Measurements from ENCODE around the gene ELL2. TPM values are rescaled to one million over a fixed set of nuclear protein-coding genes. Genes with fewer than 3 reads are reported as not detected.

Gene ELL2
- total and polyA plus RNA-seq, 2 donors (not counting 1 experiment from before 2014, with no cell fraction given) = 7.2 to 27.0 TPM

DNA sequence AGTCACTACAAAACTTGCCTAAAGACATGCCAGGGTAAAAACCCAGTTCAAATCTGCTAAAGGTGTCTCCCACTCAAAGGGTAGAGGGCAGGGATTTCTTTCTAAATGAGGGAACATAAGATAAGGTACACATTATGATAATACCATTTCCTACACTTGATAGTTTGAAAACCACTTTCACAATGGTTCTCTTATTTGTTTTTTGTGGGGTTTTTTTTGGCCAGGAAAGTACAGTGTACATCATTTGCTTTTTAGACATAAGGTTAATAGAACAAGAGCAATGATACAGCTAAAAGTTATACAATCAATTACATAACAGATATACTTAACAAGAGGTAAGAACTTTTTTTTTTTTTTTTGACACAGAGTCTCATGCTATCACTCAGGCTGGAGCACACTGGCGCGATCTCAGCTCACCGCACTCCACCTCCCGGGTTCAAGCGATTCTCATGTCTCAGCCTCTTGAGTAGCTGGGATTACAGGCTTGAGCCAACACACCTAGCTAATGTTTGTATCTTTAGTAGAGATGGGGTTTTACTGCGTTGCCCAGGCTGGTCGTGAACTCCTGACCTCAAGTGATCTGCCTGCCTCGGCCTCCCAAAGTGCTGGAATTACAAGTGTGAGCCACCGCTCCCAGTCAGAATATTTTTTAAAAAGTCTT, 90.4 kb downstream of the ELL2 start:
- Mint-ChIP-seq H3K4me3 (no peak overlapping the region), H3K27ac (peak overlapping the region; percentile 89), H3K9me3 (ENCODE audit: insufficient read depth) (no peaks in the 10 kb centered on the region), H3K4me1 (peaks cover 30% of the 10 kb centered on the region), H3K27me3 (no peaks in the 10 kb centered on the region)
- no peak for ATAC-seq (ENCODE audit: low read depth)
- TF ChIP-seq, protein P1, sequence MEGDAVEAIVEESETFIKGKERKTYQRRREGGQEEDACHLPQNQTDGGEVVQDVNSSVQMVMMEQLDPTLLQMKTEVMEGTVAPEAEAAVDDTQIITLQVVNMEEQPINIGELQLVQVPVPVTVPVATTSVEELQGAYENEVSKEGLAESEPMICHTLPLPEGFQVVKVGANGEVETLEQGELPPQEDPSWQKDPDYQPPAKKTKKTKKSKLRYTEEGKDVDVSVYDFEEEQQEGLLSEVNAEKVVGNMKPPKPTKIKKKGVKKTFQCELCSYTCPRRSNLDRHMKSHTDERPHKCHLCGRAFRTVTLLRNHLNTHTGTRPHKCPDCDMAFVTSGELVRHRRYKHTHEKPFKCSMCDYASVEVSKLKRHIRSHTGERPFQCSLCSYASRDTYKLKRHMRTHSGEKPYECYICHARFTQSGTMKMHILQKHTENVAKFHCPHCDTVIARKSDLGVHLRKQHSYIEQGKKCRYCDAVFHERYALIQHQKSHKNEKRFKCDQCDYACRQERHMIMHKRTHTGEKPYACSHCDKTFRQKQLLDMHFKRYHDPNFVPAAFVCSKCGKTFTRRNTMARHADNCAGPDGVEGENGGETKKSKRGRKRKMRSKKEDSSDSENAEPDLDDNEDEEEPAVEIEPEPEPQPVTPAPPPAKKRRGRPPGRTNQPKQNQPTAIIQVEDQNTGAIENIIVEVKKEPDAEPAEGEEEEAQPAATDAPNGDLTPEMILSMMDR (IDR thresholded peaks at IDR 0.05) = no peak
- no peak for TF ChIP-seq EZH2 (IDR thresholded peaks at IDR 0.05; ENCODE audit: borderline replicate concordance, insufficient read depth, low read depth, low read length, poor library complexity, severe bottlenecking)
- peaks cover 0 to 5% (median 0%) of the 10 kb centered on the region in 3 donors for H3K9me3 ChIP-seq (ENCODE audit: control extremely low read depth in 1 of 3, control insufficient read depth in 2 of 3, insufficient read depth in 1 of 3, low read length in 2 of 3)
- H3K4me1 ChIP-seq (ENCODE audit: control insufficient read depth in 2 of 2, insufficient read depth in 2 of 2, low read length in 2 of 2) = peaks cover 25 to 26% of the 10 kb centered on the region in 2 donors
- intact Hi-C loops (cut with micrococcal nuclease) = no loop called here
- DNase-seq = no peak
- peak overlapping the region in 1 of 2 donors; percentile 78 for H3K27ac ChIP-seq (ENCODE audit: low read length in 2 of 2)
- ChIA-PET CTCF (interaction anchor here (0.5 to 2.0 kb wide), 8 partner anchors 9 to 1107 kb away, joined by 3 to 8 read pairs (median 4); no protein-coding TSS in a partner anchor), POLR2A (no interaction called here)
- no peaks in the 10 kb centered on the region for H4K20me1 ChIP-seq (ENCODE audit: control insufficient read depth, insufficient read depth, low read length, poor library complexity, severe bottlenecking)
- peak overlapping the region; percentile 44 for H2AFZ ChIP-seq (ENCODE audit: insufficient read depth, low read depth, low read length, poor library complexity, severe bottlenecking)
- no peaks in the 10 kb centered on the region for H3K27me3 ChIP-seq (replicated peaks in 1 of 4; ENCODE audit: control extremely low read depth in 1 of 4, control insufficient read depth in 3 of 4, insufficient read depth in 4 of 4, low read length in 3 of 4)
- no peak overlapping the region for H3K9ac ChIP-seq (ENCODE audit: low read length)
- WGBS (ENCODE audit: insufficient coverage) = 100% methylated on average over 4 of the region's 9 CpGs
- peak overlapping the region; percentile 62 for H3K4me2 ChIP-seq (replicated peaks; ENCODE audit: low read depth, low read length, poor library complexity, severe bottlenecking)
- no peaks in the 10 kb centered on the region for H3K36me3 ChIP-seq (replicated peaks in 1 of 2; ENCODE audit: control extremely low read depth in 1 of 2, control insufficient read depth in 1 of 2, extremely low read depth in 1 of 2, insufficient read depth in 2 of 2, low read length in 1 of 2)
- no peak overlapping the region for H3K4me3 ChIP-seq (ENCODE audit: control extremely low read depth in 1 of 5, extremely low read depth in 1 of 5, insufficient read depth in 1 of 5, low read depth in 2 of 5, low read length in 4 of 5)
- no peaks in the 10 kb centered on the region for H3K79me2 ChIP-seq (ENCODE audit: control insufficient read depth, insufficient read depth, low read length)

DNA sequence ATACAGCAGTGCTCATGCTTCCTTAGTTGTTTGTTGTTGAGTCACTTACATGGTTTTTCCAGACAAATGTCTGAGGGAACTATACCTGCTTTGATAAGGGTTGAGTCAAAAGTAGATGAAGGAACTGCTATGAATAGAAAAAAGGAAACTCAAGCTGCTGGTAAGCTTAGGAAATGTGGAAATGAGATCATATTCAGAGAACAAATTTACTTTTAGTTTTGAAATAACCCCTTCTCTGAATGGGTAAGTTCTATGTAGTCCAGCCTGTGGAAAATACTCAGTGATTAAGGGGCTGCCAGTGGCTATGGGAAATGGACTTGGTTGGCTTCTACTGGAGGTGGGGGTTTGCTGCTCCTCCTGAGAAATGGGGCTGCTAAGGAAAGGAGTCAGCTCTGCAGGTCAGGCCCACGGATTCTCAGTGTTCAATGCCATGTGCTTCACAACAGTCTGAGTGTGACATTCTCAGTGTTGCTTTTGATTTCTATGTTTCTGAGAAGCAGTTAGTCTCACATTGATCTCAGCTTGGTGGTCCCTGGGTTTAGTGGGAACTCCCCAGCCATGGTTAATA, 91.5 kb downstream of the ELL2 start:
- Histone ChIP-seq H3K79me2 (ENCODE audit: control insufficient read depth, insufficient read depth, low read length) (no peaks in the 10 kb centered on the region), H3K27me3 (replicated peaks in 1 of 4; ENCODE audit: control extremely low read depth in 1 of 4, control insufficient read depth in 3 of 4, insufficient read depth in 4 of 4, low read length in 3 of 4) (no peaks in the 10 kb centered on the region), H3K27ac (ENCODE audit: low read length in 2 of 2) (peak overlapping the region; percentile 38 to 78), H3K4me3 (ENCODE audit: control extremely low read depth in 1 of 5, extremely low read depth in 1 of 5, insufficient read depth in 1 of 5, low read depth in 2 of 5, low read length in 4 of 5) (peak overlapping the region in 1 of 5 experiments; percentile 35), H4K20me1 (ENCODE audit: control insufficient read depth, insufficient read depth, low read length, poor library complexity, severe bottlenecking) (no peaks in the 10 kb centered on the region), H3K9ac (ENCODE audit: low read length) (peak overlapping the region; percentile 38), H3K4me1 (ENCODE audit: control insufficient read depth in 2 of 2, insufficient read depth in 2 of 2, low read length in 2 of 2) (peaks cover 25 to 26% of the 10 kb centered on the region in 2 donors), H3K36me3 (replicated peaks in 1 of 2; ENCODE audit: control extremely low read depth in 1 of 2, control insufficient read depth in 1 of 2, extremely low read depth in 1 of 2, insufficient read depth in 2 of 2, low read length in 1 of 2) (no peaks in the 10 kb centered on the region), H3K9me3 (ENCODE audit: control extremely low read depth in 1 of 3, control insufficient read depth in 2 of 3, insufficient read depth in 1 of 3, low read length in 2 of 3) (peaks cover 0 to 5% (median 0%) of the 10 kb centered on the region in 3 donors), H2AFZ (ENCODE audit: insufficient read depth, low read depth, low read length, poor library complexity, severe bottlenecking) (peak overlapping the region; percentile 44), H3K4me2 (replicated peaks; ENCODE audit: low read depth, low read length, poor library complexity, severe bottlenecking) (peak overlapping the region; percentile 62)
- CTCF ChIA-PET = interaction anchor here (1.2 to 2.8 kb wide), 4 partner anchors 8 to 89 kb away, joined by 3 to 14 read pairs (median 8); no protein-coding TSS in a partner anchor
- TF ChIP-seq, protein P1 (IDR thresholded peaks at IDR 0.05) = no peak
- no peak for TF ChIP-seq EZH2 (IDR thresholded peaks at IDR 0.05; ENCODE audit: borderline replicate concordance, insufficient read depth, low read depth, low read length, poor library complexity, severe bottlenecking)
- POLR2A ChIA-PET = no interaction called here
- WGBS (ENCODE audit: insufficient coverage) = 50% methylated on average over 1 of the region's 1 CpG
- Mint-ChIP-seq H3K9me3 (ENCODE audit: insufficient read depth) (no peaks in the 10 kb centered on the region), H3K4me1 (peaks cover 30% of the 10 kb centered on the region), H3K27ac (peak overlapping the region; percentile 89), H3K4me3 (peak overlapping the region; percentile 72), H3K27me3 (no peaks in the 10 kb centered on the region)
- intact Hi-C loops (cut with micrococcal nuclease) = no loop called here
- ATAC-seq (ENCODE audit: low read depth) = no peak
- DNase-seq = peak; percentile 39
